GM23248 (cell line): Measurements from ENCODE around the gene CSNK2A3. TPM values are rescaled to one million over a fixed set of nuclear protein-coding genes. Genes with fewer than 3 reads are reported as not detected.

ENCODE experiments used
- DNase-seq: peaks from one replicate; pipeline ENCODE4 v3.0.0-alpha.2; 2015
- H2AFZ ChIP-seq: fragments of 200-600 bp; sonication (generic); 2 replicates; pipeline ENCODE4 v1.6.1; 2016; ENCODE audit warnings: antibody characterized with exemption
- H3F3A ChIP-seq: fragments of 200-600 bp; sonication (generic); 2 replicates; pipeline ENCODE4 v1.6.1; 2016; ENCODE audit warnings: mild to moderate bottlenecking, antibody characterized with exemption, mixed run types; ENCODE audit not compliant: insufficient read depth
- H3K27ac ChIP-seq: fragments of 200-600 bp; sonication (generic); 2 replicates; pipeline ENCODE4 v1.5.1; 2016; ENCODE audit warnings: mild to moderate bottlenecking
- H3K27me3 ChIP-seq: fragments of 200-600 bp; sonication (generic); replicated peaks from 2 replicates; pipeline ENCODE4 v1.6.1; 2016; ENCODE audit warnings: mild to moderate bottlenecking; ENCODE audit not compliant: insufficient read depth
- H3K36me3 ChIP-seq: fragments of 200-600 bp; sonication (generic); 2 replicates; pipeline ENCODE4 v1.6.1; 2016; ENCODE audit warnings: low read depth, mild to moderate bottlenecking
- H3K4me1 ChIP-seq: fragments of 200-600 bp; sonication (generic); 2 replicates; pipeline ENCODE4 v1.6.1; 2016; ENCODE audit warnings: mild to moderate bottlenecking; ENCODE audit not compliant: insufficient read depth
- H3K4me2 ChIP-seq: fragments of 200-600 bp; sonication (generic); one replicate; pipeline ENCODE4 v1.6.1; 2016; ENCODE audit warnings: mild to moderate bottlenecking; ENCODE audit not compliant: unreplicated experiment
- H3K4me3 ChIP-seq: fragments of 200-600 bp; sonication (generic); 2 replicates; pipeline ENCODE4 v1.5.1; 2016; ENCODE audit warnings: mild to moderate bottlenecking
- H3K79me2 ChIP-seq: fragments of 200-600 bp; sonication (generic); 2 replicates; pipeline ENCODE4 v1.6.1; 2016; ENCODE audit warnings: mild to moderate bottlenecking; ENCODE audit not compliant: insufficient read depth
- H3K9ac ChIP-seq: fragments of 200-600 bp; sonication (generic); 2 replicates; pipeline ENCODE4 v1.6.1; 2016; ENCODE audit warnings: mild to moderate bottlenecking
- H3K9me2 ChIP-seq: fragments of 200-600 bp; sonication (generic); 2 replicates; pipeline ENCODE4 v1.6.1; 2016; ENCODE audit warnings: mixed run types, mild to moderate bottlenecking, moderate library complexity; ENCODE audit not compliant: insufficient read depth
- H3K9me3 ChIP-seq: fragments of 200-600 bp; sonication (generic); one replicate; pipeline ENCODE4 v1.6.1; 2017; ENCODE audit warnings: low read depth
- H4K20me1 ChIP-seq: fragments of 200-600 bp; sonication (generic); 2 replicates; pipeline ENCODE4 v1.6.0; 2016; ENCODE audit not compliant: insufficient read depth
- EZH2 ChIP-seq: fragments of 200-600 bp; sonication (generic); IDR thresholded peaks from 2 replicates; pipeline ENCODE4 v1.6.1; 2018; ENCODE audit warnings: antibody characterized with exemption, mild to moderate bottlenecking; ENCODE audit not compliant: insufficient read depth, poor library complexity, severe bottlenecking
- EZH2phosphoT487 ChIP-seq: fragments of 200-600 bp; sonication (generic); IDR thresholded peaks from 2 replicates; pipeline ENCODE4 v1.6.1; 2018; ENCODE audit warnings: antibody characterized with exemption, moderate library complexity, mild to moderate bottlenecking, low read depth; ENCODE audit not compliant: insufficient read depth
- WGBS, 2 experiments: methylation state at CpG; one replicate each; pipeline ENCODE4 v1.1.6; 2015 to 2017; ENCODE audit warnings: low lambda C conversion rate in 2 of 2, low coverage in 1 of 2; ENCODE audit errors: missing lambda C conversion rate in 2 of 2; 5-methylcytosine and 5-hydroxymethylcytosine counted together
- in situ Hi-C: fragments of 300-500 bp; cut with MboI; formaldehyde crosslinking; loops from 2 replicates; pipeline ENCODE4 v1.15.0; 2020
- polyA plus RNA-seq: library from polyadenylated mRNA; unstranded; fragments of >200 nt; fragmentation: Nextera tagmentation; extraction: Ambion mirVana; gene quantifications from 2 replicates; pipeline ENCODE4 v1.2.1, GENCODE V29; 2016
- total RNA-seq: library from RNA; depleted of rRNA; stranded (reverse); fragments of >200 nt; shearing (Covaris generic); gene quantifications from 2 replicates; pipeline ENCODE4 v1.2.3, GENCODE V29; 2014

CSNK2A3 gene
- total and polyA plus RNA-seq, 2 experiments from 2014 or later = 0.73 to 2.5 TPM

DNA sequence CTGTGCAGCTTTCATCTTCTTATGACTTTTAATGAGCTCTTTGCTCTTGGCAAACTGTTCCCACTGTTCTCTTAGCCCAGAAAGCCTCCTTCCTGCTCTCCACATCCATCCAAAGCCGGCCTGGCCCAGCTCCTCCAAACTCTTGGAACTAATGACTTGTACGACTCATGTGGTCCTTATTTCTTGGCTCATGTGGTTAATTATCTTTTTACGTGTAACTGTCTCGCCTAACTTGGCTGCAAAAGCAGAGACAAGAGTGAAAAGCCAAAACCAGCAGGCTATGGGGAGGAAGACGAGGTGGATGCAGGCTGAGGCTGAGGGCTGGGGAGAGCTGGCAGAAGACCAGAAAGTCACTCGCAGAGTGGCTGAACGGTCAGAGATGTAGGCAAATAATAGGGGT, 5.5 kb downstream of the CSNK2A3 start:
- no peaks in the 10 kb centered on the region for H3F3A ChIP-seq
- H3K36me3 ChIP-seq = no peaks in the 10 kb centered on the region
- no peaks in the 10 kb centered on the region for H3K79me2 ChIP-seq
- WGBS, 2 experiments = 28 to 33% methylated on average over 7 of the region's 7 CpGs
- no peak overlapping the region for H3K4me2 ChIP-seq
- H3K4me3 ChIP-seq = no peak overlapping the region
- no peak overlapping the region for H3K27ac ChIP-seq
- no peaks in the 10 kb centered on the region for H4K20me1 ChIP-seq
- in situ Hi-C loops = no loop called here
- no peak overlapping the region for H3K9ac ChIP-seq
- no peaks in the 10 kb centered on the region for H3K9me3 ChIP-seq
- H3K27me3 ChIP-seq = no peaks in the 10 kb centered on the region; the same call in 1 of the 2 replicates
- no peak for TF ChIP-seq EZH2
- TF ChIP-seq EZH2phosphoT487 = no peak
- no peak overlapping the region for H2AFZ ChIP-seq
- DNase-seq = no peak
- H3K4me1 ChIP-seq = peaks cover 12% of the 10 kb centered on the region
- no peaks in the 10 kb centered on the region for H3K9me2 ChIP-seq

- Histone ChIP-seq H3K4me3 (no peak overlapping the region), H3K9ac (no peak overlapping the region), H3K36me3 (no peaks in the 10 kb centered on the region), H3K4me2 (no peak overlapping the region), H3K9me2 (no peaks in the 10 kb centered on the region), H3K4me1 (peaks cover 12% of the 10 kb centered on the region), H3K27ac (no peak overlapping the region), H4K20me1 (no peaks in the 10 kb centered on the region), H2AFZ (no peak overlapping the region), H3K79me2 (no peaks in the 10 kb centered on the region), H3K9me3 (no peaks in the 10 kb centered on the region), H3K27me3 (no peaks in the 10 kb centered on the region; the same call in 1 of the 2 replicates), H3F3A (no peaks in the 10 kb centered on the region)
- TF ChIP-seq EZH2 = no peak
- no peak for TF ChIP-seq EZH2phosphoT487
- 68 to 72% methylated on average over 4 of the region's 4 CpGs for WGBS, 2 experiments
- DNase-seq = no peak
- in situ Hi-C loops = no loop called here
These were observed 6.7 kb downstream of the CSNK2A3 start for GRCh38 chr11:11346303-11346702.

- Histone ChIP-seq H3K27me3 (no peaks in the 10 kb centered on the region; the same call in 1 of the 2 replicates), H4K20me1 (no peaks in the 10 kb centered on the region), H3K9me2 (no peaks in the 10 kb centered on the region), H3K9me3 (no peaks in the 10 kb centered on the region), H3F3A (no peaks in the 10 kb centered on the region), H3K9ac (no peak overlapping the region), H3K27ac (no peak overlapping the region), H3K4me2 (no peak overlapping the region), H3K4me3 (no peak overlapping the region), H3K79me2 (no peaks in the 10 kb centered on the region), H3K36me3 (no peaks in the 10 kb centered on the region), H3K4me1 (peaks cover 8% of the 10 kb centered on the region), H2AFZ (no peak overlapping the region)
- in situ Hi-C loops = no loop called here
- TF ChIP-seq EZH2 = no peak
- 11 to 20% methylated on average over 1 of the region's 1 CpG for WGBS, 2 experiments
- no peak for DNase-seq
These were observed 8.0 kb downstream of the CSNK2A3 start for GRCh38 chr11:11345099-11345498.

DNA sequence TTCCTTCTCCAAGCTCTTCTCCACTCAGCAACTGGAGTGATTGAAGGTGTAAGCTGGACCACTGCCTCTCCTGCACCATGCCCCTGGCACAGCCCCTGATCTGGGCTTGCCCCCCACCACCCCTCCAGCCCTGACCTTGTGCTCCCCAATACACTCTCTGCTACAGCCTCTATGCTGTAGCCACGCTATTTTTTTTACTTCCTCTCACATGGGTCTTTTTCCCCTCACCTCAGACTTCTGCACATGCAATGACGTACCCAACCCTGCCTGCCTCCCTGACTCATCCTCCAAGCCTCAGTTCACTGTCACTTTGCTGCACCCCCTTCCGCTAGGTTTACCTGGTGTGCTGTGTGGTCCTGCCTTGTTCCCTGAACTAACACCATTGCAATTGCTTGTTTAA, 9.0 kb downstream of the CSNK2A3 start:
- no peak overlapping the region for H2AFZ ChIP-seq
- TF ChIP-seq EZH2phosphoT487 = no peak
- no peak for TF ChIP-seq EZH2
- no peaks in the 10 kb centered on the region for H3F3A ChIP-seq
- no peaks in the 10 kb centered on the region for H3K79me2 ChIP-seq
- no peak overlapping the region for H3K9ac ChIP-seq
- H3K9me3 ChIP-seq = no peaks in the 10 kb centered on the region
- 68 to 84% methylated on average over 3 of the region's 3 CpGs for WGBS, 2 experiments
- H3K4me2 ChIP-seq = no peak overlapping the region
- no peaks in the 10 kb centered on the region for H3K36me3 ChIP-seq
- H3K4me3 ChIP-seq = no peak overlapping the region
- in situ Hi-C loops = no loop called here
- no peak overlapping the region for H3K27ac ChIP-seq
- DNase-seq = no peak
- H3K4me1 ChIP-seq = no peaks in the 10 kb centered on the region
- H4K20me1 ChIP-seq = no peaks in the 10 kb centered on the region
- H3K9me2 ChIP-seq = no peaks in the 10 kb centered on the region
- H3K27me3 ChIP-seq = no peaks in the 10 kb centered on the region; the same call in 1 of the 2 replicates

DNA sequence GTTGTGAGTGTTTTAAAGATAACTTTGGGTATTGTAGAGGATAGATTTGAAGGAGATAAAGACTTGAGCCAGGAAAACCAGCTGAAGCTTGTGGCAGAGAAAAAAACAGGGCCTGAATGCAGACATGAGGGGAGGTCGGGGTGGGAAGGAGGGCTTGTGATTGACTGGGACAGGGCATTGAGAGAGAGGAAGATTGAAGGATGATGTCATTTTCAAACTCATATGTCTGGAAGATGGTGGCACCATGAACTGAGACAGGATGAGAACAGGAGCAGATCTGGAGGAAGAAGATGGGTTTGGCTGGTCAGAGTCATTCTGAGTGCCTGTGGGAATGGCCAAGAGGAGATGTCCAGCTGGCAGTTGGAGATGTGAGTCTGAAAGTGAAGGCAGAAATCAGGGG, 14.7 kb downstream of the CSNK2A3 start:
- no peak for TF ChIP-seq EZH2
- TF ChIP-seq EZH2phosphoT487 = no peak
- no peaks in the 10 kb centered on the region for H3K9me3 ChIP-seq
- DNase-seq = no peak
- no peaks in the 10 kb centered on the region for H3K79me2 ChIP-seq
- H3K9ac ChIP-seq = no peak overlapping the region
- no peaks in the 10 kb centered on the region for H3K27me3 ChIP-seq
- no peaks in the 10 kb centered on the region for H4K20me1 ChIP-seq
- H3K9me2 ChIP-seq = no peaks in the 10 kb centered on the region
- WGBS, 2 experiments = 70% methylated on average over 1 of the region's 1 CpG
- in situ Hi-C loops = no loop called here
- no peaks in the 10 kb centered on the region for H3K4me1 ChIP-seq
- no peaks in the 10 kb centered on the region for H3K36me3 ChIP-seq
- H3K27ac ChIP-seq = no peak overlapping the region
- no peak overlapping the region for H3K4me2 ChIP-seq
- no peaks in the 10 kb centered on the region for H3F3A ChIP-seq
- no peak overlapping the region for H3K4me3 ChIP-seq
- no peak overlapping the region for H2AFZ ChIP-seq
